ENCODE measurements around the gene MYO16.

Gene MYO16

DNA sequence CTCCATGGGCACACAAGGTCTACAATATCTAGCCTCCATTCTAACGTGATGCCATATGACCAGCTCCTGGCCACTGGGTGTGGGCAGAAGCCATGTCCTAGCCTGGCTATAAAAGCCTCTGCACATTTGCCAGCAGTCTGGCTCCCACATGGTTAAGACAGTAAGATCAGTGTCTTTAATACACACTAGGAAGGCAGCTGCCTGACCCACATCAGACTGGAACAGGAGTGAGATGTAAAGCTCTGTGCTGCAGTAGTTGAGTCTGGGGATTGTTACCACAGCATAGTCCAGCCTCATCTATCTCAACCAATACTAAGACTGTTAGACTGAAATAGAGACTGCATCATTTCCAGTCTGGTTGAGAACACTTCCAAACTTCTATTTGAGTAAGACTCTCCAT, 623.9 kb downstream of the MYO16 start:
- Histone ChIP-seq H3K27ac (no peak overlapping the region), H4K20me1 (no peaks in the 10 kb centered on the region), H3K9me3 (replicated peaks in 1 of 11) (peaks cover 1 to 20% (median 12%) of the 10 kb centered on the region in 11 experiments; a peak in 19 of 22 replicates), H3K4me1 (peaks cover 0 to 9% (median 0%) of the 10 kb centered on the region in 10 experiments; a peak in 2 of 20 replicates), H3K4me2 (no peak overlapping the region), H3K27me3 (no peaks in the 10 kb centered on the region), H3K9ac (no peak overlapping the region), H3K36me3 (no peaks in the 10 kb centered on the region), H3K4me3 (no peak overlapping the region)
- TF ChIP-seq Cebpa-rat (IDR thresholded peaks at IDR 0.05) = no peak

- Histone ChIP-seq H3K27me3 (no peaks in the 10 kb centered on the region), H3K4me2 (no peak overlapping the region), H3K4me3 (no peak overlapping the region), H4K20me1 (no peaks in the 10 kb centered on the region), H3K36me3 (no peaks in the 10 kb centered on the region), H3K9ac (no peak overlapping the region), H3K27ac (no peak overlapping the region), H3K9me3 (replicated peaks in 1 of 11) (peaks cover 6 to 22% (median 17%) of the 10 kb centered on the region in 11 experiments; a peak in 16 of 22 replicates), H3K4me1 (peaks cover 0 to 9% (median 0%) of the 10 kb centered on the region in 10 experiments; a peak in 2 of 20 replicates)
- TF ChIP-seq Cebpa-rat (IDR thresholded peaks at IDR 0.05) = no peak
These were observed 624.9 kb downstream of the MYO16 start for GRCh38 chr13:109254274-109254673.

GRCh38 chr13:109255141-109255856, 625.9 kb downstream of the MYO16 start:
- no peaks in the 10 kb centered on the region for H3K27me3 ChIP-seq
- no peaks in the 10 kb centered on the region for H3K36me3 ChIP-seq
- TF ChIP-seq Cebpa-rat (IDR thresholded peaks at IDR 0.05) = no peak
- H3K9ac ChIP-seq = no peak overlapping the region
- no peak overlapping the region for H3K27ac ChIP-seq
- H3K9me3 ChIP-seq (replicated peaks in 1 of 11) = peaks cover 6 to 22% (median 17%) of the 10 kb centered on the region in 11 experiments; a peak in 16 of 22 replicates
- no peaks in the 10 kb centered on the region for H4K20me1 ChIP-seq
- 0 out of 22 replicates have a peak overlapping the region, but pooled peaks of 3 of the 11 experiments have one; percentile 7 to 18 (median 7) for H3K4me2 ChIP-seq
- no peak overlapping the region for H3K4me3 ChIP-seq
- peaks cover 0 to 9% (median 0%) of the 10 kb centered on the region in 10 experiments; a peak in 2 of 20 replicates for H3K4me1 ChIP-seq

- peak in 1 of 11 experiments; percentile 30; a peak in 1 of 22 replicates for TF ChIP-seq Cebpa-rat (IDR thresholded peaks at IDR 0.05)
- Histone ChIP-seq H3K27me3 (no peaks in the 10 kb centered on the region), H3K9me3 (replicated peaks in 1 of 11) (peaks cover 6 to 22% (median 17%) of the 10 kb centered on the region in 11 experiments; a peak in 16 of 22 replicates), H3K4me3 (no peak overlapping the region), H3K4me2 (no peak overlapping the region), H3K27ac (no peak overlapping the region), H4K20me1 (no peaks in the 10 kb centered on the region), H3K36me3 (no peaks in the 10 kb centered on the region), H3K9ac (no peak overlapping the region), H3K4me1 (peaks cover 0 to 9% (median 0%) of the 10 kb centered on the region in 10 experiments; a peak in 2 of 20 replicates)
These were observed 627.7 kb downstream of the MYO16 start for GRCh38 chr13:109256866-109257760.

All from BLaER1 treated with 17β-estradiol and CSF1 and Interleukin-3, amounts not matched to agents 10 nM and 100 nM (cell line).